ENCODE data around the gene APOF.
"Not testable (repeated sequence)": the region's sequence is repeated elsewhere in the genome, so short reads cannot be mapped to it uniquely, and the experiment has no call there.

GRCh38 chr12:56321610-56322009, 41.0 kb downstream of the APOF start:
- not testable (repeated sequence) for TF ChIP-seq ZNF266 (tag by site-specific recombination; IDR thresholded peaks at IDR 0.05; ENCODE audit: low read depth); ZBTB21 (tag by site-specific recombination; IDR thresholded peaks at IDR 0.05); MZF1 (tag by site-specific recombination; IDR thresholded peaks at IDR 0.05; ENCODE audit: borderline replicate concordance); TCF7L2 (IDR thresholded peaks at IDR 0.05; ENCODE audit: borderline replicate concordance, low read depth, low read length); ZBTB20 (tag by site-specific recombination; IDR thresholded peaks at IDR 0.05); TRIM28 (IDR thresholded peaks at IDR 0.05; ENCODE audit: borderline replicate concordance, low read length); REST (tag by site-specific recombination; IDR thresholded peaks at IDR 0.05); ZNF350 (tag by site-specific recombination; IDR thresholded peaks at IDR 0.05); OVOL3 (tag by site-specific recombination; IDR thresholded peaks at IDR 0.05); ZNF426 (tag by site-specific recombination; IDR thresholded peaks at IDR 0.05)
- TF ChIP-seq, protein P1, sequence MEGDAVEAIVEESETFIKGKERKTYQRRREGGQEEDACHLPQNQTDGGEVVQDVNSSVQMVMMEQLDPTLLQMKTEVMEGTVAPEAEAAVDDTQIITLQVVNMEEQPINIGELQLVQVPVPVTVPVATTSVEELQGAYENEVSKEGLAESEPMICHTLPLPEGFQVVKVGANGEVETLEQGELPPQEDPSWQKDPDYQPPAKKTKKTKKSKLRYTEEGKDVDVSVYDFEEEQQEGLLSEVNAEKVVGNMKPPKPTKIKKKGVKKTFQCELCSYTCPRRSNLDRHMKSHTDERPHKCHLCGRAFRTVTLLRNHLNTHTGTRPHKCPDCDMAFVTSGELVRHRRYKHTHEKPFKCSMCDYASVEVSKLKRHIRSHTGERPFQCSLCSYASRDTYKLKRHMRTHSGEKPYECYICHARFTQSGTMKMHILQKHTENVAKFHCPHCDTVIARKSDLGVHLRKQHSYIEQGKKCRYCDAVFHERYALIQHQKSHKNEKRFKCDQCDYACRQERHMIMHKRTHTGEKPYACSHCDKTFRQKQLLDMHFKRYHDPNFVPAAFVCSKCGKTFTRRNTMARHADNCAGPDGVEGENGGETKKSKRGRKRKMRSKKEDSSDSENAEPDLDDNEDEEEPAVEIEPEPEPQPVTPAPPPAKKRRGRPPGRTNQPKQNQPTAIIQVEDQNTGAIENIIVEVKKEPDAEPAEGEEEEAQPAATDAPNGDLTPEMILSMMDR (tag by site-specific recombination; IDR thresholded peaks at IDR 0.05): not testable (repeated sequence)
- TF ChIP-seq, protein P2, sequence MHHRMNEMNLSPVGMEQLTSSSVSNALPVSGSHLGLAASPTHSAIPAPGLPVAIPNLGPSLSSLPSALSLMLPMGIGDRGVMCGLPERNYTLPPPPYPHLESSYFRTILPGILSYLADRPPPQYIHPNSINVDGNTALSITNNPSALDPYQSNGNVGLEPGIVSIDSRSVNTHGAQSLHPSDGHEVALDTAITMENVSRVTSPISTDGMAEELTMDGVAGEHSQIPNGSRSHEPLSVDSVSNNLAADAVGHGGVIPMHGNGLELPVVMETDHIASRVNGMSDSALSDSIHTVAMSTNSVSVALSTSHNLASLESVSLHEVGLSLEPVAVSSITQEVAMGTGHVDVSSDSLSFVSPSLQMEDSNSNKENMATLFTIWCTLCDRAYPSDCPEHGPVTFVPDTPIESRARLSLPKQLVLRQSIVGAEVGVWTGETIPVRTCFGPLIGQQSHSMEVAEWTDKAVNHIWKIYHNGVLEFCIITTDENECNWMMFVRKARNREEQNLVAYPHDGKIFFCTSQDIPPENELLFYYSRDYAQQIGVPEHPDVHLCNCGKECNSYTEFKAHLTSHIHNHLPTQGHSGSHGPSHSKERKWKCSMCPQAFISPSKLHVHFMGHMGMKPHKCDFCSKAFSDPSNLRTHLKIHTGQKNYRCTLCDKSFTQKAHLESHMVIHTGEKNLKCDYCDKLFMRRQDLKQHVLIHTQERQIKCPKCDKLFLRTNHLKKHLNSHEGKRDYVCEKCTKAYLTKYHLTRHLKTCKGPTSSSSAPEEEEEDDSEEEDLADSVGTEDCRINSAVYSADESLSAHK (tag by site-specific recombination; IDR thresholded peaks at IDR 0.05): not testable (repeated sequence)
